ENCODE results near the gene SELENOV.

SELENOV gene

GRCh38 chr19:39518458-39518857, 3.5 kb downstream of the SELENOV start:
- Histone ChIP-seq H3K9me3 (ENCODE audit: control insufficient read depth, insufficient read depth, low read length) (no peaks in the 10 kb centered on the region), H3K79me2 (ENCODE audit: control insufficient read depth, low read length) (no peaks in the 10 kb centered on the region), H3K4me3 (ENCODE audit: low read length) (no peak overlapping the region), H3K27me3 (ENCODE audit: control insufficient read depth, low read length) (peaks cover 32% of the 10 kb centered on the region), H3K4me1 (ENCODE audit: control insufficient read depth, low read length) (peaks cover 30% of the 10 kb centered on the region), H3K27ac (ENCODE audit: low read depth, low read length) (no peak overlapping the region), H3K9me2 (replicated peaks; ENCODE audit: control insufficient read depth, low read length) (no peaks in the 10 kb centered on the region), H3K36me3 (ENCODE audit: control insufficient read depth, low read length) (no peaks in the 10 kb centered on the region), H4K20me1 (ENCODE audit: control insufficient read depth, insufficient read depth, low read depth, low read length) (no peaks in the 10 kb centered on the region), H3F3A (ENCODE audit: control insufficient read depth, insufficient read depth) (no peaks in the 10 kb centered on the region), H3K4me2 (ENCODE audit: low read length) (no peak overlapping the region)
- TF ChIP-seq CTCF (IDR thresholded peaks at IDR 0.05; ENCODE audit: low read depth, low read length, poor library complexity, severe bottlenecking) (no peak), EZH2phosphoT487 (IDR thresholded peaks at IDR 0.05; ENCODE audit: borderline replicate concordance, low read length) (no peak)

GRCh38 chr19:39518975-39519374, 4.0 kb downstream of the SELENOV start:
- TF ChIP-seq CTCF (IDR thresholded peaks at IDR 0.05; ENCODE audit: low read depth, low read length, poor library complexity, severe bottlenecking) (no peak), EZH2phosphoT487 (IDR thresholded peaks at IDR 0.05; ENCODE audit: borderline replicate concordance, low read length) (no peak)

GRCh38 chr19:39520541-39521484, 5.9 kb downstream of the SELENOV start:
- H3K36me3 ChIP-seq (ENCODE audit: control insufficient read depth, low read length) = no peaks in the 10 kb centered on the region
- no peaks in the 10 kb centered on the region for H3K9me3 ChIP-seq (ENCODE audit: control insufficient read depth, insufficient read depth, low read length)
- H3K27ac ChIP-seq (ENCODE audit: low read depth, low read length) = no peak overlapping the region
- peaks cover 10% of the 10 kb centered on the region for H3K27me3 ChIP-seq (ENCODE audit: control insufficient read depth, low read length)
- TF ChIP-seq CTCF (IDR thresholded peaks at IDR 0.05; ENCODE audit: low read depth, low read length, poor library complexity, severe bottlenecking) (no peak), EZH2phosphoT487 (IDR thresholded peaks at IDR 0.05; ENCODE audit: borderline replicate concordance, low read length) (no peak)
- H3K4me1 ChIP-seq (ENCODE audit: control insufficient read depth, low read length) = peaks cover 22% of the 10 kb centered on the region
- H3K4me3 ChIP-seq (ENCODE audit: low read length) = no peak overlapping the region
- no peaks in the 10 kb centered on the region for H4K20me1 ChIP-seq (ENCODE audit: control insufficient read depth, insufficient read depth, low read depth, low read length)
- no peaks in the 10 kb centered on the region for H3K9me2 ChIP-seq (replicated peaks; ENCODE audit: control insufficient read depth, low read length)
- no peaks in the 10 kb centered on the region for H3F3A ChIP-seq (ENCODE audit: control insufficient read depth, insufficient read depth)
- no peak overlapping the region for H3K4me2 ChIP-seq (ENCODE audit: low read length)
- no peaks in the 10 kb centered on the region for H3K79me2 ChIP-seq (ENCODE audit: control insufficient read depth, low read length)

More at GRCh38 chr19:39518975-39519374, 4.0 kb downstream of the SELENOV start:
- no peak overlapping the region for H3K4me2 ChIP-seq (ENCODE audit: low read length)
- no peaks in the 10 kb centered on the region for H3K9me3 ChIP-seq (ENCODE audit: control insufficient read depth, insufficient read depth, low read length)
- H3K27me3 ChIP-seq (ENCODE audit: control insufficient read depth, low read length) = peaks cover 28% of the 10 kb centered on the region
- H4K20me1 ChIP-seq (ENCODE audit: control insufficient read depth, insufficient read depth, low read depth, low read length) = no peaks in the 10 kb centered on the region
- H3K79me2 ChIP-seq (ENCODE audit: control insufficient read depth, low read length) = no peaks in the 10 kb centered on the region
- no peaks in the 10 kb centered on the region for H3F3A ChIP-seq (ENCODE audit: control insufficient read depth, insufficient read depth)
- H3K4me3 ChIP-seq (ENCODE audit: low read length) = no peak overlapping the region
- peaks cover 30% of the 10 kb centered on the region for H3K4me1 ChIP-seq (ENCODE audit: control insufficient read depth, low read length)
- H3K9me2 ChIP-seq (replicated peaks; ENCODE audit: control insufficient read depth, low read length) = no peaks in the 10 kb centered on the region
- no peaks in the 10 kb centered on the region for H3K36me3 ChIP-seq (ENCODE audit: control insufficient read depth, low read length)
- no peak overlapping the region for H3K27ac ChIP-seq (ENCODE audit: low read depth, low read length)
